ENCODE results near the gene PHC3.

Gene PHC3

DNA sequence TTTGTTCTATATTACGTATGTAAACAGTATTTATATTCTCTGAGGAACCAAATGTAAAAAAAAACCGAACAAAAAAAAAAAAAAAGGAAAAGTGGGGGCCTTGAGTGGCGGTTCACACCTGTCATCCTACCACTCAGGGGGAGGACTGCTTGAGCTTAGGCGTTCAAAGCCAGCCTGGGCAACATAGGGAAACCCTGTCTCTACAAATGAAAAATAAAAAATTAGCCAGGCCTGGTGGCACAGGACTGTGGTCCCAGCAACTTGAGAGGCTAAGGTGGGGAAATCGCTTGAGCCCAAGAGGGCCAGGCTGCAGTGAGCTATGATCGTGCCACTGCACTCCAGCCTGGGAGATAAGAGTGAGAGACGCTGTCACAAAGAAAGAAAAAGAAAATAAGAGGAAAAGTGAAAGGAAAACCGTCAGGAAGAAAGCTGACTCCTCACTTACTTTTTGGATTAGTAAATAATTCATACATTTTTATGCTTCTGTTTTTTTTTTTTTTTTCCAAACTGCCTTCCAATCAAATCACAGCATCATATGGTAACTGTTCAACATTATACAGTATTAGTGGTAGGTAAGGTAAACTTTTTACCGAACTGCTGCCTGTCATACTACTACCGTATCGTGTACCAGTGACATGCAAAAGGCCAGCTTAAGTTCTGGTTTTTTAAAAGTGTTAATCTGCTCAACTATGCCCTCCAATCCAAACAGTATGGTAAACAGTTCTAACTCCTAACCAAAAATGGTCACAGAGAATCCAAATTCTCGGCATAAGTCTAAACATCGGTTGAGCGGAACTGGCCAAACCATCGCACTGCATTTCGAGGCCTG lies 1.2 kb downstream of the PHC3 start:
- no peak for DNase-seq

DNA sequence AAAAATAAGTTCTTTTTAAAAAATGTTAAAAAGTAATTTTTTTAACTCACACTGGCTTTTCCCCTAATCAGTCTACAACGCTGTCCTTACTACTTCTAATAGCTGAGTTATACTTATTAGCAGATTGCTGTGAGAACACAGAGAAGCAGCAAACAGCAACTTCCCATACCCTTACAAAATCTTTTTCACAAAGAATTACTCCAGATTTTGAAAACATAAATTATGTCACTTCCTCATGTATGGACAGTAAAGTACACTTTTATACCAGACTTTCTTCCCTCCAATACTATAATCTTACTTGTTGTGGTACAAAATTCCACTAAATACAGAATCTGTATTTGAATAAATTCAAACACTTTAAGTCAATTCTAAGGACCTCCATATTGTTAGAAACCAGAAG lies 2.1 kb downstream of the PHC3 start:
- no peak for DNase-seq

DNA sequence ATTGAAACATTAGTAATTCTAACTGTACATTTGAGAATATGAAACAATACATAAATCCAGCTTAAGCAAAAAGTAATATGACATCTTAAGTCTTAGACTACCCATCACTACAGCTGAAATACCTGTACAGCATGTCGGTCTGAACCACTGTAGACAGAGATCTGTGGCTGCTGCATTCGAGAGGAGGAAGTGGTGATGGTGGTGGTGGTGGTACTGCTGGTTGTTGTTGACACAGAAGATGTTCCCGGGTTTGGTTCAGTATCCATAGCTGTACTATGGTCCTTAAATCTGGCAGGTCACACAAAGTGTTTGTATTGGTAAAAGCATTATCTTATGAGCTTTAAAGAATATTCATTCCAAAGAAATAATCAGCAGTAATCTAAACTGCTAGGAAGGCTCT lies 2.9 kb downstream of the PHC3 start:
- peak; percentile 16 for DNase-seq

DNA sequence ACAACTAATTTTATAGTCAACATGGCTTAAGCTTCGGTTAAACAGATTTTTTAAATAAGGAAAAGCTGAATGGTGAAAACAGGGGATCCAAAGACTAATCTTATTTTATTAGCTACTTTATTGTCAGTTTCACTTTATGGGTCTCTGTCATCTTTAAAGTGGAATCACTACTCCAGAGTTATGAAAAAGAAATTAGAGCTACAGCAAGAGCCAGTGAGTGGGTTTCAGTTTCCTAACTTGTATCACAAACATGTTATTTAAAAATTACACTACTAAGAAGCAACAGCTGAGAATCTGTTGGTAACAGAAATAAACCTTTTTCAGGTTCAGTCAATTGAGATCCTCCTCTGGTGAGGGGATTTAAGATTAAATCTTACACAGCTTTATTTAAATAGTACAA lies 10.0 kb downstream of the PHC3 start:
- DNase-seq, result no peak

DNA sequence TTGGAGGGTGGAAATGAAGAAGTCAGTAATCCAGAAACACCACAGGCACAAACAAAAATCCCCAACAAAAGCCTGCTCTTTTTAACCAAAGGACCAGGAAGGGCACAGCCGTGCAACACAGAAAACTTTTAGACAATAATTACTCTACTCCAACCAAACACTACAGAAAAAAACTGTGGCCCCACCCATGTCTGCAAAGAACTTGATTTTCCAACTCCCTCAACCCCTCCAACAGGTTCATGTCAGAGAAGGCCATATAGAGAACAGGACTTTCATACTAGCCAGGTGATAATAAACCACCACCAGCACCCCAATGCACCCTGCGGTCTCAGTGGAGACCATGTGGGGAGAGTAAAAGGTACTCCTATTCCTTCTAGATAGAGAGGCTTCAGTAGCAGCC lies 16.8 kb downstream of the PHC3 start:
- DNase-seq, result no peak

DNA sequence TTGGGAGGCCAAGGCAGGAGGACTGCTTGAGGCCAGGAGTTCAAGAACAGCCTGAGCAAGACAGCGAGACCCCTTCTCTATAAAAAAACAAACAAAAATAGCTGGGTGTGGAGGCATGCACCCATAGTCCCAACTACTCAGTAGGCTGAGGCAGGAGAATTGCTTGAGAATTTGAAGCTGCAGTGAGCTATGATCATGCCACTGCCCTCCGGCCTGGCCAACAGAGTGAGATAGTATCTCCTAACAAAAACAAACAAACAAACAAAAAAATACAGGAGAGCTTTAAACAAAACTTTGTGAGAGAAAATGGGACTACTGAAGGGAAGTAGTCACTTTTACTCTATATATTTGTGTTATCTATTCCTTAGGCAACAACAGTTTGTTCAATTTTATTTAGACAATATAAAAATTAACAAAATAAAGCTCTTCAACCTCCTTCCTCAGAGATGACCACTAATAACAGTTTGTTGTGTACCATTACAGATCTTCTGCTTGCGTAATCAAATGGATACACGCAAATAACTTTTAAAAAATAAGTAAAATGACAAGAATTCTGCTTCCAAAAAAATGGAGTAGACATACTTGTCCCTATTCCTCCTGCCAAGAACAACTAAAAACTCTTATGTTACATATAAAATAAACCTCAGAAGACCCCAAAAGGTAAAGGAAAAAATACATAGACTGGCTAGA lies 17.4 kb downstream of the PHC3 start:
- no peak for DNase-seq

DNA sequence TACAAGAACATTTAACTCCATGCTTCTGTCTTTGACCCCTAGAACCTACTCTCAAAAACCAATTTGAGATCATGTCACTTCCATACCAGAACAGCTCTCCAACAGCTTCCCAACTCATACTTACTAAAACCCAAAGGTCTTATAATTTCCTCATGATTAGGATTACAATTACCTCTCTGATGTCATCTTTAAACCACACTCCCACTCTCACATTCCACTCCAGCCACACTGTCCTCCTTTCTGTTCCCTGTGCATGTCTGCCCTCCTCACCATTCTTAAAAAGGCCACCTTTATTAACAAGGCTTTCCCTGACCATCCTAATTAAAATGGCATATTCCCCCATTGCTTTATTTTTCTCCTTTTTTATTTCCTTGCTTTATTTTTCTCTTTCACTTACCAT lies 18.9 kb downstream of the PHC3 start:
- no peak for DNase-seq

DNA sequence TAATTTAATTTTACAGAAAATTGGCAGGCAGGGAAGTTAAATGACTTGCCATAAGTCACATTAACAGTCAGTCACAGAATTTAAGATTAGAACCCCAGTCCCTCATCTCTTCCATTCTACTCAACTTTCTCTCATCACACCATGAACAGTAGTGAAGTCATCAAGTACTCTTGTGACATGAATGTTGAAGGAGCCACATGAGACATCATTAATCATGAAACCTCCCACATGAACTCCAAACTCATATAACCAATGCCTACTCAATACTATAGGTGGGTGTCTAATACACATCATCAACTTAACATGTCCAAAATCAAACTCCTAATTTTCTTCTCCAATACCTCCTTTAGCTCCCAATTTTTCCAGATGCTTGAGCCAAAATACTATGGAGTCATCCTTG lies 19.5 kb downstream of the PHC3 start:
- no peak for DNase-seq

DNA sequence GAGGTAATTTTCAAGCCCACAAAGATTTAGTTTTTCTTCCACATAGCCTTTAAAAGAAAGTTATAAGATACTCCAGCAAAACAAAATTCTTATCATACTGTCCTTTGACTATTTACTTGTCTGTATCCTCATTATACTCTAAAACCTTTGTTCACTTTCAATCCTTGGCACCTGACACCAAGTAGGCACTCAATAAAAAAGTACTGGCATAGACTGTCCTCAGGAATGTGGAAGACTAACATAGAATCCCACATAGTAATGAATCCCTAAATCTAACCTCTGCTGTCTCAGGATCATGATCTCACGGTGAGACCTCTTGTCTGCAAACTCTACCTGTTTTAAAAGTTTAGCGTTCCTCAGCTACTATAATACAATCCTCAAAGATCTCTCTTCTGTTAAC lies 21.6 kb downstream of the PHC3 start:
- no peak for DNase-seq

DNA sequence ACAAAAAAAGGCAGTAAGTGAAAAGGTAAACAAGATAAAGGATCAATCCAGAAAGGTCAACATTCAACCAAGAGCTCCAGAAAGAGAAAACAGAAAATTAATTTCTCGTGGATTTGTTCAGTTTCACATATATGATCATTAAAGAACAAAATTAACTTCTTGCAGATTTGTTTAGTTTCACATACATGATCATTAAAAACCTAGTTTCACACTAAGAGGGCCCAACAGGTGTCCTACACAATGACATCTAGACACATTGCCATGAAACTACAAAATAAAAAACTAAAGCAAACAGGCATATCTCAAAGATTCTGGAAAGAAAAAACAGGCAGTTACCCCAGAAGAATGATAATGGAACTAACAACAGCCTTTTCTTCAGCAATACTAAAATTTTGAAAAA lies 22.1 kb downstream of the PHC3 start:
- no peak for DNase-seq

DNA sequence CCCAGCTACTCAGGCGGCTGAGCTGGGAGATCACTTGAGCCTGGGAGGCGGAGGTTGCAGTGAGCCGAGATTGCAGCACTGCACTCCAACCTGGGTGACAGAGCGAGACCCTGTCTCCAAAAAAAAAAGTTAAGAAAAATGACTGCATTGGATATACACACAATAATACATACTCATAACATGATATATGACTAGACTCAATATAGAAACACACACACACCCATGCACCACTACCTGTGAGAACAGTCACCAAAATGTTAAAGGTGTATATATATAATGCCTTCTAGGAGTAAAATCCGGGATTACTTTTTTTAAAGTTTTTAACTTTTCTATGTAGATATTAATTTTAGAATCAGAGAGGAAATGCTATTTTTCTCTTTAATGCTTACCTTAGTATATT lies 25.9 kb downstream of the PHC3 start:
- no peak for DNase-seq

DNA sequence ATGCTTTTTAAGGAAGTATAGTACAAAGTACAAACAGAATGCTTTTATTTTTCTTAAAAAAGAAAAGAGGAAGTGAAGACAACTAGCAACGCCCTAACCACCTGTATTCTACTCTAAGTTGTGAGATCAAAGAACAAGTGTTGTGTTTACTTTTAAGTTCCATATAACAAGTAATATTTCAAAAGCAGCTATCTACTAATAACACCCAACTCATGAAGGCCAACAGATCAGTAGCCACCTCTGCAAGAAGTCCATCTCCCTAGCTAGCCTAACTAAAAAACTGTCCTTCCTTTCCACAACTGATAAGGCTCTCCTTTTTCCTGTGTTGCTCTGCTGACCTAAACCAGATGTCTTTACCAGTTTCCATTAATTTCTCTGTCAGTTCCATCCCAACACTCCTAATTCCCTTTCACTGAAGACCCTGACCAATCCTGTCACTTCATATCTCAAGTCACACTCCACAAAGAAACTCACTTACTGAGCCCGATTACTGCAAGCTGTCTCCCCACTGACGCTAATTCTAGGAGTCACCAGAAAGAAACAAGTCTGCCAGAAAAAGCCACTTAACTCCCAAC lies 26.9 kb downstream of the PHC3 start:
- no peak for DNase-seq

DNA sequence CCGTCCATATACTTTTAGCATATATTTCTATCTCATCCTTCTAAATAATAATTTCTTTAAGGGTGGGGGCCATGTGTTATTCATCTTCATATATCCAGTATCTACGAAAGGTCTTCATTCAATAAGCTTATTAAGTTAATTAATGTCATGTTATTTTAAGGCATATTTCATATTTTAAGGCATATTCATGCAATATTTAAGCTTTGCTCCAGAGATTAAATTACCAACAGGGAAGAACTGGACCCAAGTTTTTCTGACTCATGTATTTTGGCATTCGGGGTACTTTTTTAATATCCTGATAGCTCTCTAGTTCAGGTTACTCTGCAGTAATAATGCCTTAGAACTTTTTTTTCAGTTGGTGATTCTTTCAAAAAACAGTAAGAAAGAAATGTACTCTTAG lies 27.4 kb downstream of the PHC3 start:
- DNase-seq, result no peak

DNA sequence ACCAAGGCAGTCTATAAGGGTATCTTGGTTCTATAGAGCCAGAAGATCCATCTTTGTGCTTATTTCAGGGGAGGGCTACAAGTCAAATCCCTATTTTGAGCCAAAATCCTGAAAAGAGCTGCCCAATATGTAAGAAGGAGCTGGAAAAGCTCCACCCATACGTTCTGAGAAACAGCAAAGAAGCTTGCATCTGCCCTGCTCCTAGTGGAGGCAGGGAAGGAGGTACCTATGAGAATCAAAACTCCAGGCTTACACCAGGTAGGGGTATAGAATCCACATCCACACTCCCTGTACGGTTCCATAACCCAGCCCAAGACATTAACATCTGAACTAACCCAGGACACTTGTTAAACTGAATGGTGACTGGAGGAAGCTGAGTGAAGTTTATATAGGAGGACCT lies 30.0 kb downstream of the PHC3 start:
- DNase-seq, result no peak

DNA sequence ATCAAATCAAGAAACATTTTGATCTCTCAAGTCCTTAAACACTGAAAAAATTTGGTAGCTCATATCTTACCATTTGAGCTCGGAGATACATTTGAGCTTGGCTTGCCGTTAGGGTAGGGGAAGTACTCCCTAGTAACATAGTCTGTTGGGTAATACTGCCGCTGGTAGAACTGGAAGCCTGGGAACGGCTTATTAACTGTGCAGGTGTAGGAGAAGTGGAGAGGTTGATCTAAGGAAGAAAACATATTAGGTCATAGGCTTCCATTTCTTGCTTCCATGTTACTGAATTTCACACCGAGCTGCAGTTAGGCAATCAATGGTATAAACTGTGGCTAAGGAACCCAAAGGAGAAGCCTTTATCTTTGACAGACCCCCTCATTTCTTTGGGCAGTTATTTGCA lies 32.5 kb downstream of the PHC3 start:
- DNase-seq, result no peak

DNA sequence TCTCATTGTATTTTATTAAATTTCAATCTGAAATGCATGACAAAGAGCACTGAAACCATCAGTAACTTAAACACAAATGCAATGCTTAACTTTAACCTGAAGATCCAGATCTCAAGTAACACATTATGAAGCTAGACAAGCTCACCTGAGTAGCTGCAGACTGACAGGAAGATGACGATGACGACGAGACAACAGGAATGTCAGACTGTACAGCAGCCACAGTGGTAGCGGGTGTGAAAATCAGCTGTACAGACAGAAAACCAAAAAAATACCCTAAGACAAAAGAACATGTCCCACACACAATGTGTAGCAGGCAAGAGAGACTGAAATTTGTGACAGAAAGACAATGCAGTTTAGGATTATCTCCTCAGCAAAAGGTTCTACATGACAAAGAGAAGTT lies 36.3 kb downstream of the PHC3 start:
- DNase-seq, result no peak

DNA sequence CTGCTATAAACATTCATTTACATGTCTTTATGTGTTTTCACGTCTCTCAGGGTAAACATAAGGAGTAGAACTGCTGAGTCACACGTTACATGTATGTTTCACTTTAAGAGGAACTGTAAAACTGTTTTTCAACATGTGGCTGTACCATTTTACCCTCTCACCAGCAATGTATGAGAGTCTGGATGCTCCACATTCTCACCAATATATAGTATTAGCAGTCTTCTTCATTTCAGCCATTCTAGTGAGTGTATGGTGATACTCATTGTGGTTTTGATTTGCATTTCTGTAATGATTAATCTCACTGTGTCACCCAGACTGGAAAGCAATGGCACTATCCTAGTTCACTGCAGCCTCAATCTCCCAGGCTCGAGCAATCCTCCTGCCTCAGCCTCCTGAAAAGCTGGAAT lies 37.1 kb downstream of the PHC3 start:
- DNase-seq, result no peak

DNA sequence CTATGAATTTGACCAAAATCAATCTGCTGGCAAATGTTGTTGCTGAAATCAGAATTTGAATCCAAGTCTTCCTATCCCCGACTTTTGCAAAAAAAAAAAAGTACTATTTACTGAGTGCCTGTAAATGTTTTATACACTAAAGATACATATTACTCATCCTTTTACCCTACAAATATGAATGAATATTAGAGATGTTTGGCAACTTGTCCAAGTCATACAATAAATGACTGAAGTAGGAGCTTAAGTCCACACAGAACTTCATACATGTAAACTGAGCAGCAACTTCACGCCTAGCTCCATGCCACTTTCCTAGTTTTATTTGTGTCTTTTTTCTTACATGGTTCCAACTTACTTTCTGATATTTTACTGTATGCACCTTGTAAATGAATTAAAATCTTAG lies 39.2 kb downstream of the PHC3 start:
- DNase-seq, result no peak

DNA sequence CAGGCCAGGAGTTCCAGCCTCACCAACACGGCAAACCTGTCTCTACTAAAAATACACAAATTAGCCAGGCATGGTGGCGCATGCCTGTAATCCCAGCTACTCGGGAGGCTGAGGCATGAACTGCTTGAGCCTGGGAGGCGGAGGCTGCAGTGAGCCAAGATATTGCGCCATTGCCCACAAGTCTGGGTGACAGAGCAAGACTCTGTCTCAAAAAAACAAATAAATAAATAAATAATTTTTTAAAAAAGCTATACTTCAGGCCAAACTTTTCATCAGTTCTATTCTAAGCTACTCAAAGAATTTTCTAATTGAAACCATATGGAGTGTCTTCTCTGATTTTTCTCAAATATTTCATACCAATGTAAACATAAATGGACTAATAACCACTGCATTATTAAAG lies 43.5 kb downstream of the PHC3 start:
- no peak for DNase-seq

DNA sequence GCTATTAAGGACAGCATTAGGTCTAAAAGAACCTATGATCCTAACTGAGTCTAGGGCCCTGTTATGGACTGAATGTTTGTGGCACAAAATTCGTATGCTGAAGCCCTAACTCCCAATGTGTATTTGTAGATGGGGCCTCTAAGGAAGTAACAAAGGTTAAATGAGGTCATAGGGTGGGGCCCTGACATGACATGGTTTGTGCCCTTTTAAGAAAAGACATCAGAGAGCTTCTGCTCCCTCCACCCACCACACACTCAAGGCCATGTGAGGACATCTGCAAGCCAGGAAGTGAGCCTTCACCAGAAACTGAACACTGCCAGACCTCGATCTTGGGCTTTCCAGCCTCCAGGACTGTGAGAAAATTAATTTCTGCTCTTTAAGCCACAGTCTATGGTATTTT lies 49.2 kb downstream of the PHC3 start:
- no peak for DNase-seq

DNA sequence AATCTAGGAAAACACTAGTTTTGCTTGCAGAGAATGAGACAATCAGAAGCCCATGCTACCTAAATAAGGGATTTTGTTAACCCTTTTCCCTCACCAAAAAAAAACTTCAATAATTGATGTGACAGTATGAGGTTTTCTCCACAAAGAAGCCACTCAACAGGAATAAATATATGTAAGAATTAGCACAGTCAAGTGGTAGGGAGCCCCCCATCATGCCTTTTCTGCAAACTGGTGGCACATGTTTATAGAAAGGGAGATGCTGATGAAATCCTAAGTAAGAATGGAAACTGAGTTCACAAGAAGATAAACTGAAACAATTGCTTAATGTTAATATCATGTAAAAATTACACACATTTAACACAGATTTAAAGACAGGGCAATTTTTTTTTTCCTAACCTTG lies 51.0 kb downstream of the PHC3 start:
- DNase-seq, result no peak

DNA sequence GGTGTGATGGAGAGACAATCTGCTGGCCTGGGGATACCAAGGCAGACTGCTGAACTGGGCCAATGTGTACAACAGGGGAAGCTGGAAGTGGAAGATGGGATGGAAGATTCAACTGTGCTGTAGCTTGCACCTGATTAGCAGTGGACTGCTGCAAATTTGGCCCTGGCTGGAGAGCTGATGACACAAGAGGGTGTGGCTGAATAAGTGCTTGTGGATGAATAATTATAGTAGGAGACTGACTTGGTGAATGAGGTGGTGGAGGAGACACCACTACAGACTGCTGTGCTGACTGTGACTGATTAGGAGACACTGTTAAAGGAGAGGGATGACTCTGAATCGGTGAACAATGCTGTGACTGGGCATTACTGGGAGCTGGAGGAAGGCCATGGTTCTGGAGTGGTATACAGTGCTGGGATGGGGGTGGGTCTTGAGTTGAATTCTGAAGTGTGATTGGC lies 52.5 kb downstream of the PHC3 start:
- no peak for DNase-seq

DNA sequence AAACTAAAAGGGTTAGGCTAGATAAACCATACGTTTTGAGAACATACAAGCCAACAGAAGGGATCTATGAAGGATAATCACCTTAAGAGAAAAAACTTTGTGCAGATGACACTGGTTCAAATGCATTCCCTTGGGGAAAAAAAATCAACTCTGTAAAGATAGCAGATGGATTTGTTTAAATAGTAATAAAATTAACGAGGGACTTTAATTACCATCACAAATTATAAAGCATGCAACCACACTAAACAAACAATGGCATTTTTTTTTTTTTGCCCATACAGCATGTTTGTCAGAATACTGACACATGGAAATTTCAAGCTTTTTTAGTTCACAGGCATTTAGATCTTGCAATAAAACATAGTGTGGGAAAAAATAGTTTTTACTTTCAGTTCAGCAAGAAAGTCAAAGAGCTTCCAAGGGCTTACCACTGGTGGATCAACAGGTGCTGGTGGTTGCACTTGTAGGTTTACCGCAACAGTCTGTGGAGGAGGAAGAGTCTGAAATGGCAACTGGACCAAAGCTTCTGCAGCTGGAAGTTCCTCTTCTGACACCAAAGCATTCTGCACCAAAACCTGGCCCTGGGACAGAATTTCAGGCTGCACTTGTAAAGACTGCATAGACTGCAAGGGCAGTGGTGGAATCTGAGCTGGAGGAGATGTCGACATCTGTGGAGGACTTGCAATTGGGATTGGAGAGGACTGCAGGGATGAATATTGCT lies 53.1 kb downstream of the PHC3 start:
- DNase-seq, result no peak

DNA sequence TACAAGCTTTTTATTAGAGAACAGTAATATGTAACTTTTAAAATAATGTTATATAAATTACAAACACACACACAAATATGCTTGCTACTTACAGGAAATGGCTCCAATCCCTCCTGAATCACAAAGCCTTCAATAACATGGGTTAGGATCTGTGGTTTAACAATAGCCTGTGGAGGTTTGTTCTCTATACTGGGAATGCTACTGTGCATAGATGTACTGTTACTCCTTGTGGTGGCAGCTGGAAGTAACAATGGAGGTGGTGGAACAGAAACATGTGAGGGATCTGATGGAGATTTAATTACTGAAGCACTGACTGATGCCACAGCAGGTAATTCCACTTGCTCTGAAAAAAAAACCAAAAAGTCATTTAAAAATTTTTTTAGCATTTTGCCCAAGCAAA lies 64.4 kb downstream of the PHC3 start:
- DNase-seq, result no peak

All from effector CD8-positive, alpha-beta T cell (primary cell).